Measurements from ENCODE around the gene RNF182. TPM values are rescaled to one million over a fixed set of nuclear protein-coding genes. Genes with fewer than 3 reads are reported as not detected.

The RNF182 gene
- total and polyA plus RNA-seq, 8 donors: 2.5 to 6.9 (median 5.4) TPM

DNA sequence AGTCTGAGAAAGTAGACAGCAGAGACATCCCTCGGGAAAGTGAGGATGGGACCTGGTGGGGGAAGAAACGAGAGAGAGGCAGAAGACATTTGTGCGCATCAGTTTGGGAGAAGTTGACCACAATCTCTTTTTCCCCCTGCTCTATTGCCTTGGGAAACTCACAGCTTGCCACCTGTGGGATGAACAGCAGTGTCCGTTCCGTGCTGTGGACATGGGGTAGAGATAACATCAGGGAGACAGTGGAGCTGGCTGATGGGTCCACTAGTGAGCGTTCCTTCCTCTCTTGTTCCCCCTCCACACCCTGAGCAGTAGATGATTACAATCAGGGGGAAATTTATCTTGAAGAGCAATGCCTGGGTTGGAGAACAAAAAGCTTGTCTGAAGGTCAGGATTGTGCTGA is 21.8 kb upstream of the RNF182 start:
- ATAC-seq (no peak), DNase-seq (no peak)
- Histone ChIP-seq H3K4me1 (no peaks in the 10 kb centered on the region), H3K4me3 (no peak overlapping the region), H3K36me3 (no peaks in the 10 kb centered on the region), H3K27me3 (peaks cover 0 to 31% of the 10 kb centered on the region in 2 donors), H3K9me3 (no peaks in the 10 kb centered on the region), H3K27ac (no peak overlapping the region)
- TF ChIP-seq CTCF (IDR thresholded peaks at IDR 0.05): no peak
- intact Hi-C loops (cut with DNase I): loop anchor here in 1 of 2 donors (10.0 kb wide), 1 partner anchor 162 kb away; no protein-coding TSS in a partner anchor

- no peaks in the 10 kb centered on the region for H3K4me1 ChIP-seq
- no peaks in the 10 kb centered on the region for H3K36me3 ChIP-seq
- no peak for TF ChIP-seq CTCF (IDR thresholded peaks at IDR 0.05)
- H3K27me3 ChIP-seq: peaks cover 0 to 31% of the 10 kb centered on the region in 2 donors
- no peak overlapping the region for H3K27ac ChIP-seq
- H3K9me3 ChIP-seq: no peaks in the 10 kb centered on the region
- no peak overlapping the region for H3K4me3 ChIP-seq
- no peak for ATAC-seq
- no peak for DNase-seq
- intact Hi-C loops (cut with DNase I): loop anchor here in 1 of 2 donors (10.0 kb wide), 1 partner anchor 161 kb away; no protein-coding TSS in a partner anchor
Observed at GRCh38 chr6:13903364-13903763, 21.4 kb upstream of the RNF182 start.

DNA sequence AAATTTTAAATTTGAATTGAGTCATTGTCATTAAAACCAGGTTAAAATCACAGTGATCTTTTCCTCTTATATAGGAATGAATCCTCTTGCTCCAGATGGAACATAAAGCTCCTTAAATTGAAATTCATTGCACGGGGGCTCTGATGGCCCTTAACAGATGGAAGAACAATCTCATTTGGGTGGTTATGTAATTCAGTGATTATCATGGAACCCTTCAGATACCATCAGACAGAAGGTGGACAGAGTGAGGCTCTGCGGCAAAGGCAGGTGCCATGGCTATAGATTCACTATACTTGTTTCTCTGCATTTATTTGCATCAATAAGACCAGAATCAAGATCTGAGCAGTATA is 17.8 kb upstream of the RNF182 start:
- DNase-seq (no peak), ATAC-seq (no peak)
- no peak overlapping the region for H3K4me3 ChIP-seq
- peaks cover 0 to 21% of the 10 kb centered on the region in 2 donors for H3K27me3 ChIP-seq
- H3K27ac ChIP-seq: no peak overlapping the region
- no peak for TF ChIP-seq CTCF (IDR thresholded peaks at IDR 0.05)
- H3K36me3 ChIP-seq: no peaks in the 10 kb centered on the region
- intact Hi-C loops (cut with DNase I): loop anchor here in 1 of 2 donors (10.0 kb wide), 1 partner anchor 158 kb away; no protein-coding TSS in a partner anchor
- no peaks in the 10 kb centered on the region for H3K4me1 ChIP-seq
- no peaks in the 10 kb centered on the region for H3K9me3 ChIP-seq

- Histone ChIP-seq H3K4me1 (no peaks in the 10 kb centered on the region), H3K27me3 (peaks cover 0 to 13% of the 10 kb centered on the region in 2 donors), H3K27ac (no peak overlapping the region), H3K9me3 (no peaks in the 10 kb centered on the region), H3K36me3 (no peaks in the 10 kb centered on the region), H3K4me3 (no peak overlapping the region)
- TF ChIP-seq CTCF (IDR thresholded peaks at IDR 0.05): no peak
- no peak for ATAC-seq
- no peak for DNase-seq
- intact Hi-C loops (cut with DNase I): loop anchor here in 1 of 2 donors (10.0 kb wide), 1 partner anchor 157 kb away; no protein-coding TSS in a partner anchor
Observed at GRCh38 chr6:13907614-13908215, 17.0 kb upstream of the RNF182 start.

- DNase-seq (peak in 1 of 4 donors; percentile 75), ATAC-seq (peak; percentile 97)
- TF ChIP-seq CTCF (IDR thresholded peaks at IDR 0.05): peak; percentile 32 to 78
- Histone ChIP-seq H3K27ac (no peak overlapping the region), H3K4me1 (no peaks in the 10 kb centered on the region), H3K27me3 (peaks cover 0 to 20% of the 10 kb centered on the region in 2 donors), H3K9me3 (no peaks in the 10 kb centered on the region), H3K36me3 (no peaks in the 10 kb centered on the region), H3K4me3 (no peak overlapping the region)
- intact Hi-C loops (cut with DNase I): loop anchor here in 1 of 2 donors (10.0 kb wide), 1 partner anchor 156 kb away; no protein-coding TSS in a partner anchor
Observed at GRCh38 chr6:13908955-13909381, 15.8 kb upstream of the RNF182 start.
